ENCODE data around the gene SMYD3. TPM values are rescaled to one million over a fixed set of nuclear protein-coding genes. Genes with fewer than 3 reads are reported as not detected.

SMYD3 gene
- total RNA-seq, 1 experiment from 2014 or later, result 25.5 TPM

DNA sequence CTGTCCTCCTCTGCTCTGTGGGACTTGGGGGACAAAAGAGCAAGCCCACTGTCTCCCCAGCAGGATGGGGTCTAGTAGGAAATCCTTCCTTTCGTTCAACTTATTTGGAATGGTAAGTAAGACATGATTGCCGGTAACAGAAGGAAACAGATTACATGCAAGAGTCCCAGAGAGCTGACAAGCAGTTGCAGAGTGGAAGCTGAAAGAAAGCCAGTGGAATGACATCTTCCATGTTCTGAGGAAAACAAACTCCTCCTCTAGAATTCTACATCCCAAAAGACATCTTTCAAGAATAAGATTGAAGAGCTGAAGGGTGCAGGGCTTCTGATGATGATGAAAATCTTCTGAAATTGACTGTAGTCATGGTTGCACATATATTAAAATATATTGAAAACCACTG, 732.9 kb downstream of the SMYD3 start:
- WGBS (ENCODE audit: extremely low coverage, insufficient read length, low lambda C conversion rate), result no CpG with 5 or more reads among the region's 2 CpGs

More for the DNA sequence above, 732.9 kb downstream of the SMYD3 start:
- H3K4ac ChIP-seq (ENCODE audit: low read depth, low read length), result no peak overlapping the region
- no peaks in the 10 kb centered on the region for H3K79me2 ChIP-seq (ENCODE audit: insufficient read depth, low read length)
- H3K9me3 ChIP-seq (ENCODE audit: control insufficient read depth, low read depth, low read length), result no peaks in the 10 kb centered on the region
- no peak overlapping the region for H4K8ac ChIP-seq (replicated peaks; ENCODE audit: insufficient read length, low read depth, low read length)
- H3K14ac ChIP-seq (ENCODE audit: insufficient read depth, low read length), result no peak overlapping the region
- no peaks in the 10 kb centered on the region; the same call in 1 of the 2 replicates for H3K4me1 ChIP-seq (ENCODE audit: insufficient read depth, low read length)
- H3K27me3 Mint-ChIP-seq (ENCODE audit: low read depth), result no peaks in the 10 kb centered on the region
- H3K23me2 ChIP-seq (ENCODE audit: insufficient read length, low read depth, low read length, poor library complexity, severe bottlenecking), result no peaks in the 10 kb centered on the region
- H3K18ac ChIP-seq (ENCODE audit: insufficient read length, low read depth, low read length), result no peak overlapping the region
- no peaks in the 10 kb centered on the region for H3K36me3 Mint-ChIP-seq (ENCODE audit: insufficient read depth in 1 of 3, low read depth in 3 of 3)
- H3K4me1 Mint-ChIP-seq, result peaks cover 14 to 18% of the 10 kb centered on the region in 2 experiments
- no peak overlapping the region for H2AK5ac ChIP-seq (ENCODE audit: insufficient read length, low read length)
- no peak overlapping the region for H3K27ac Mint-ChIP-seq
- H3K79me1 ChIP-seq (ENCODE audit: insufficient read depth, low read depth, low read length, poor library complexity, severe bottlenecking), result no peaks in the 10 kb centered on the region
- no peak overlapping the region for H3K9ac ChIP-seq (ENCODE audit: extremely low read depth, insufficient read length, low read length)
- H3K27ac ChIP-seq (ENCODE audit: insufficient read length, low read depth, low read length), result no peak overlapping the region
- H3K56ac ChIP-seq (ENCODE audit: insufficient read length, low read depth, low read length), result no peak overlapping the region
- no peaks in the 10 kb centered on the region for H3K9me3 Mint-ChIP-seq
- DNase-seq, result no peak
- H2BK20ac ChIP-seq (ENCODE audit: low read depth, low read length, poor library complexity, severe bottlenecking), result no peak overlapping the region
- H2AFZ ChIP-seq (ENCODE audit: low read length), result no peak overlapping the region
- no peak overlapping the region for H3K4me2 ChIP-seq (ENCODE audit: insufficient read depth, insufficient read length, low read length)
- no peak overlapping the region for H3K23ac ChIP-seq (ENCODE audit: insufficient read length, low read depth, low read length)
- no peaks in the 10 kb centered on the region for H3K27me3 ChIP-seq (ENCODE audit: insufficient read depth, low read length)
- no peak overlapping the region for H2BK12ac ChIP-seq (ENCODE audit: insufficient read length, low read depth, low read length)
- no peak overlapping the region for H4K91ac ChIP-seq (ENCODE audit: insufficient read length, low read depth, low read length)
- no peak overlapping the region for H3T11ph ChIP-seq (ENCODE audit: low read length)
- no peak overlapping the region for H4K5ac ChIP-seq (ENCODE audit: insufficient read length, low read depth, low read length)
- no peak overlapping the region for H2BK15ac ChIP-seq (ENCODE audit: low read depth, low read length)
- no peaks in the 10 kb centered on the region for H4K20me1 ChIP-seq (ENCODE audit: control insufficient read depth, insufficient read depth, insufficient read length)
- H2BK120ac ChIP-seq (ENCODE audit: low read depth, low read length, poor library complexity, severe bottlenecking), result no peak overlapping the region
- H2BK5ac ChIP-seq (ENCODE audit: insufficient read length, low read length), result no peak overlapping the region
- no peak overlapping the region for H3K4me3 Mint-ChIP-seq
- TF ChIP-seq, protein P1, sequence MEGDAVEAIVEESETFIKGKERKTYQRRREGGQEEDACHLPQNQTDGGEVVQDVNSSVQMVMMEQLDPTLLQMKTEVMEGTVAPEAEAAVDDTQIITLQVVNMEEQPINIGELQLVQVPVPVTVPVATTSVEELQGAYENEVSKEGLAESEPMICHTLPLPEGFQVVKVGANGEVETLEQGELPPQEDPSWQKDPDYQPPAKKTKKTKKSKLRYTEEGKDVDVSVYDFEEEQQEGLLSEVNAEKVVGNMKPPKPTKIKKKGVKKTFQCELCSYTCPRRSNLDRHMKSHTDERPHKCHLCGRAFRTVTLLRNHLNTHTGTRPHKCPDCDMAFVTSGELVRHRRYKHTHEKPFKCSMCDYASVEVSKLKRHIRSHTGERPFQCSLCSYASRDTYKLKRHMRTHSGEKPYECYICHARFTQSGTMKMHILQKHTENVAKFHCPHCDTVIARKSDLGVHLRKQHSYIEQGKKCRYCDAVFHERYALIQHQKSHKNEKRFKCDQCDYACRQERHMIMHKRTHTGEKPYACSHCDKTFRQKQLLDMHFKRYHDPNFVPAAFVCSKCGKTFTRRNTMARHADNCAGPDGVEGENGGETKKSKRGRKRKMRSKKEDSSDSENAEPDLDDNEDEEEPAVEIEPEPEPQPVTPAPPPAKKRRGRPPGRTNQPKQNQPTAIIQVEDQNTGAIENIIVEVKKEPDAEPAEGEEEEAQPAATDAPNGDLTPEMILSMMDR (conservative IDR thresholded peaks at IDR 0.05), result no peak

Data from H9 (cell line).